IMR-90 (cell line): ENCODE data around the gene ZNF473.
"Not testable (repeated sequence)": the region's sequence is repeated elsewhere in the genome, so short reads cannot be mapped to it uniquely, and the experiment has no call there.

Experiments
- CEBPB ChIP-seq: IDR thresholded peaks from 2 replicates; pipeline ENCODE4 v1.6.1; 2012; ENCODE audit warnings: low read depth, low read length, improper control_type of control experiment
- MAFK ChIP-seq: IDR thresholded peaks from 2 replicates; pipeline ENCODE4 v1.6.1; 2012; ENCODE audit warnings: low read depth, low read length, improper control_type of control experiment
- MXI1 ChIP-seq: IDR thresholded peaks from 2 replicates; pipeline ENCODE4 v1.6.1; 2012; ENCODE audit warnings: low read depth, mild to moderate bottlenecking, low read length, moderate library complexity, borderline replicate concordance
- POLR2A ChIP-seq: IDR thresholded peaks from 2 replicates; pipeline ENCODE4 v1.6.1; 2012; ENCODE audit warnings: mild to moderate bottlenecking, low read depth, low read length
- RCOR1 ChIP-seq: IDR thresholded peaks from 2 replicates; pipeline ENCODE4 v1.6.1; 2012; ENCODE audit warnings: mild to moderate bottlenecking, low read length, improper control_type of control experiment; ENCODE audit not compliant: insufficient replicate concordance
- SMC3 ChIP-seq: fragments of 150-350 bp; IDR thresholded peaks from 2 replicates; pipeline ENCODE4 v1.6.1; 2016; ENCODE audit warnings: low read depth, mild to moderate bottlenecking, antibody characterized with exemption, low read length, moderate library complexity
- TF ChIP-seq, protein P1 (sequence below): conservative IDR thresholded peaks from 2 replicates; pipeline ENCODE4 v1.5.1; 2012; ENCODE audit warnings: mild to moderate bottlenecking, low read depth, low read length, improper control_type of control experiment

DNA sequence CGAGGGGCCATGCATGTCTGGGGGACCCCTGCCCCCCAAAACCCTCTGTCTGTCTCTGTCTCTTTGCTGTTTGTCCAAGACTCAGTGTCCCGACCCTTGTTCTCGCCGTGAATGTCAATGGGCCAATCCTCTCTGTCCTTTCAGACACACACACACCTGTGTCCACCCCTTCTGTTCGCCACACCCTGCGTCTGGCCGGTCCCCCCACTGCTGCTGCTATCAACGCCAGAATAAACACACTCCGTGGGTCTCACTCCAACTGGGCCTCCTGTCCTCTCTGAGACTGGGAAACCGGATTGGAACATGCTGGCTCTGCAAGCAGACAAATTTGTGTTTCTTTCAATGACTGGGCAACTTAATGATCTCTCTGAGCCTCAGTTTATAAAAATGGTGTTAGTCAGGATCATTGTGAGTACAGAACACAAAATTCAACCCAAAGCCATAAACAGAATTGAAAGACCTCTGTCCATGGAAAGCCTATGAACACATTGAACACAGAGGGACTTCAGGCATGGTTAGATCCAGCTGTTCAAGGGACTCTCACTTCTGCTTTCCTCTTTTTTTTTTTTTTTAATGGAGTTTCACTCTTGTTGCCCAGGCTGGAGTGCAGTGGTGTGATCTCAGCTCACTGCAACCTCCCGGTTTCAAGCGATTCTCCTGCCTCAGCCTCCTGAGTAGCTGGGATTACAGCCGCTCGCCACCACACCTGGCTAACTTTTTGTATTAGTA, 50.0 kb downstream of the ZNF473 start:
- TF ChIP-seq, protein P1, sequence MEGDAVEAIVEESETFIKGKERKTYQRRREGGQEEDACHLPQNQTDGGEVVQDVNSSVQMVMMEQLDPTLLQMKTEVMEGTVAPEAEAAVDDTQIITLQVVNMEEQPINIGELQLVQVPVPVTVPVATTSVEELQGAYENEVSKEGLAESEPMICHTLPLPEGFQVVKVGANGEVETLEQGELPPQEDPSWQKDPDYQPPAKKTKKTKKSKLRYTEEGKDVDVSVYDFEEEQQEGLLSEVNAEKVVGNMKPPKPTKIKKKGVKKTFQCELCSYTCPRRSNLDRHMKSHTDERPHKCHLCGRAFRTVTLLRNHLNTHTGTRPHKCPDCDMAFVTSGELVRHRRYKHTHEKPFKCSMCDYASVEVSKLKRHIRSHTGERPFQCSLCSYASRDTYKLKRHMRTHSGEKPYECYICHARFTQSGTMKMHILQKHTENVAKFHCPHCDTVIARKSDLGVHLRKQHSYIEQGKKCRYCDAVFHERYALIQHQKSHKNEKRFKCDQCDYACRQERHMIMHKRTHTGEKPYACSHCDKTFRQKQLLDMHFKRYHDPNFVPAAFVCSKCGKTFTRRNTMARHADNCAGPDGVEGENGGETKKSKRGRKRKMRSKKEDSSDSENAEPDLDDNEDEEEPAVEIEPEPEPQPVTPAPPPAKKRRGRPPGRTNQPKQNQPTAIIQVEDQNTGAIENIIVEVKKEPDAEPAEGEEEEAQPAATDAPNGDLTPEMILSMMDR = not testable (repeated sequence)
- TF ChIP-seq CEBPB, MXI1, RCOR1, POLR2A, MAFK, SMC3: not testable (repeated sequence)
